Measurements from ENCODE around the gene FOXN1. TPM values are rescaled to one million over a fixed set of nuclear protein-coding genes. Genes with fewer than 3 reads are reported as not detected.

Gene FOXN1
- total and polyA plus RNA-seq, 10 donors = not detected

- Histone ChIP-seq H3K9me3 (no peaks in the 10 kb centered on the region), H3K27me3 (replicated peaks in 1 of 7) (peaks cover 0 to 25% (median 0%) of the 10 kb centered on the region in 7 donors), H3K36me3 (no peaks in the 10 kb centered on the region), H3K27ac (no peak overlapping the region), H3K4me1 (peaks cover 0 to 13% (median 1%) of the 10 kb centered on the region in 6 donors), H3K4me3 (no peak overlapping the region)
- intact Hi-C loops (cut with DNase I; ENCODE audit: low total_unique reads) = no loop called here
- no peak for DNase-seq
- no peak for TF ChIP-seq CTCF (IDR thresholded peaks at IDR 0.05 in 8 of 11, conservative IDR thresholded peaks at IDR 0.05 in 3 of 11)
- TF ChIP-seq POLR2A (IDR thresholded peaks at IDR 0.05) = no peak
- TF ChIP-seq POLR2AphosphoS5 (IDR thresholded peaks at IDR 0.05) = no peak
Measured at GRCh38 chr17:28468781-28469180, 37.4 kb upstream of the FOXN1 start.

GRCh38 chr17:28469376-28469775 is 36.8 kb upstream of the FOXN1 start:
- Histone ChIP-seq H3K27me3 (replicated peaks in 1 of 7) (peaks cover 0 to 21% (median 0%) of the 10 kb centered on the region in 7 donors), H3K27ac (no peak overlapping the region), H3K36me3 (no peaks in the 10 kb centered on the region), H3K9me3 (no peaks in the 10 kb centered on the region), H3K4me1 (peaks cover 0 to 13% (median 1%) of the 10 kb centered on the region in 6 donors), H3K4me3 (no peak overlapping the region)
- no peak for DNase-seq
- intact Hi-C loops (cut with DNase I; ENCODE audit: low total_unique reads) = no loop called here
- TF ChIP-seq POLR2A (IDR thresholded peaks at IDR 0.05) (no peak), POLR2AphosphoS5 (IDR thresholded peaks at IDR 0.05) (no peak), CTCF (IDR thresholded peaks at IDR 0.05 in 8 of 11, conservative IDR thresholded peaks at IDR 0.05 in 3 of 11) (no peak)
- 89 to 96% (median 94%) methylated on average over 8 of the region's 8 CpGs for WGBS, 5 donors

GRCh38 chr17:28470266-28470913 is 35.8 kb upstream of the FOXN1 start:
- no peak overlapping the region for H3K4me3 ChIP-seq
- 78 to 94% (median 82%) methylated on average over 7 of the region's 7 CpGs for WGBS, 5 donors
- no peaks in the 10 kb centered on the region for H3K9me3 ChIP-seq
- DNase-seq = no peak
- H3K36me3 ChIP-seq = no peaks in the 10 kb centered on the region
- peaks cover 0 to 16% (median 1%) of the 10 kb centered on the region in 6 donors for H3K4me1 ChIP-seq
- H3K27me3 ChIP-seq (replicated peaks in 1 of 7) = peaks cover 0 to 11% (median 0%) of the 10 kb centered on the region in 7 donors
- intact Hi-C loops (cut with DNase I; ENCODE audit: low total_unique reads) = no loop called here
- TF ChIP-seq POLR2A (IDR thresholded peaks at IDR 0.05) = no peak
- TF ChIP-seq CTCF (IDR thresholded peaks at IDR 0.05 in 8 of 11, conservative IDR thresholded peaks at IDR 0.05 in 3 of 11) = no peak
- no peak overlapping the region for H3K27ac ChIP-seq

GRCh38 chr17:28470914-28471366 is 35.2 kb upstream of the FOXN1 start:
- DNase-seq = no peak
- no peaks in the 10 kb centered on the region for H3K9me3 ChIP-seq
- H3K36me3 ChIP-seq = no peaks in the 10 kb centered on the region
- no peak for TF ChIP-seq CTCF (IDR thresholded peaks at IDR 0.05 in 8 of 11, conservative IDR thresholded peaks at IDR 0.05 in 3 of 11)
- TF ChIP-seq POLR2A (IDR thresholded peaks at IDR 0.05) = no peak
- TF ChIP-seq POLR2AphosphoS5 (IDR thresholded peaks at IDR 0.05) = no peak
- H3K4me3 ChIP-seq = no peak overlapping the region
- intact Hi-C loops (cut with DNase I; ENCODE audit: low total_unique reads) = no loop called here
- WGBS, 5 donors = 40 to 63% (median 52%) methylated on average over 3 of the region's 3 CpGs
- H3K27ac ChIP-seq = no peak overlapping the region
- peaks cover 0 to 6% (median 0%) of the 10 kb centered on the region in 7 donors for H3K27me3 ChIP-seq (replicated peaks in 1 of 7)
- peaks cover 0 to 19% (median 1%) of the 10 kb centered on the region in 6 donors for H3K4me1 ChIP-seq
